GM23338 (cell line): ENCODE measurements around the gene ARAP1. TPM values are rescaled to one million over a fixed set of nuclear protein-coding genes. Genes with fewer than 3 reads are reported as not detected.
A peak's percentile ranks its signal among the peaks of the same experiment; 100 is the strongest.

Experiments used
- ATAC-seq: fragments of 200-7000 bp; cut with Tn5 transposase; 3 replicates; pipeline ENCODE4 v1.9.1; 2020
- DNase-seq: peaks from one replicate; pipeline ENCODE4 v3.0.0-alpha.2; 2015; ENCODE audit warnings: low spot score
- H2AFZ ChIP-seq: fragments of 200-600 bp; sonication (generic); 2 replicates; pipeline ENCODE4 v1.8.0; 2016; ENCODE audit warnings: antibody characterized with exemption, mild to moderate bottlenecking, moderate library complexity
- H3F3A ChIP-seq: fragments of 200-600 bp; sonication (generic); replicated peaks from 2 replicates; pipeline ENCODE4 v1.8.0; 2017; ENCODE audit warnings: antibody characterized with exemption, mixed run types, low read depth
- H3K27ac ChIP-seq: fragments of 200-600 bp; sonication (generic); 2 replicates; pipeline ENCODE4 v1.6.1; 2016; ENCODE audit warnings: low read depth
- H3K27me3 ChIP-seq: fragments of 200-600 bp; sonication (generic); 2 replicates; pipeline ENCODE4 v1.8.0; 2016; ENCODE audit warnings: mild to moderate bottlenecking, mixed run types, moderate library complexity; ENCODE audit not compliant: insufficient read depth
- H3K36me3 ChIP-seq: fragments of 200-600 bp; sonication (generic); 2 replicates; pipeline ENCODE4 v1.8.0; 2016; ENCODE audit warnings: mild to moderate bottlenecking; ENCODE audit not compliant: insufficient read depth
- H3K4me1 ChIP-seq: fragments of 200-600 bp; sonication (generic); 2 replicates; pipeline ENCODE4 v1.8.0; 2016; ENCODE audit warnings: mild to moderate bottlenecking, moderate library complexity; ENCODE audit not compliant: insufficient read depth
- H3K4me2 ChIP-seq: fragments of 200-600 bp; sonication (generic); 2 replicates; pipeline ENCODE4 v1.7.1; 2017; ENCODE audit warnings: mixed run types
- H3K4me3 ChIP-seq: fragments of 200-600 bp; sonication (generic); 2 replicates; pipeline ENCODE4 v1.6.1; 2016; ENCODE audit warnings: mixed run types
- H3K79me2 ChIP-seq: fragments of 200-600 bp; sonication (generic); replicated peaks from 2 replicates; pipeline ENCODE4 v1.8.0; 2017; ENCODE audit warnings: mild to moderate bottlenecking; ENCODE audit not compliant: insufficient read depth
- H3K9me2 ChIP-seq: fragments of 200-600 bp; sonication (generic); 2 replicates; pipeline ENCODE4 v1.8.0; 2017; ENCODE audit not compliant: insufficient read depth
- H4K20me1 ChIP-seq: fragments of 200-600 bp; sonication (generic); replicated peaks from 2 replicates; pipeline ENCODE4 v1.8.0; 2017; ENCODE audit warnings: mild to moderate bottlenecking; ENCODE audit not compliant: insufficient read depth
- H3K27ac Mint-ChIP-seq: 2 replicates; pipeline ENCODE4 v1.8.0; 2020; ENCODE audit warnings: inconsistent platforms, mild to moderate bottlenecking, moderate library complexity, mixed read lengths
- H3K27me3 Mint-ChIP-seq: 3 replicates; pipeline ENCODE4 v1.8.0; 2022; ENCODE audit warnings: low read depth, mild to moderate bottlenecking, moderate library complexity, mixed read lengths, inconsistent platforms; ENCODE audit not compliant: insufficient read depth, poor library complexity
- H3K36me3 Mint-ChIP-seq: 3 replicates; pipeline ENCODE4 v1.8.0; 2021; ENCODE audit warnings: low read depth, mild to moderate bottlenecking, inconsistent platforms, moderate library complexity, mixed read lengths
- H3K4me1 Mint-ChIP-seq: 3 replicates; pipeline ENCODE4 v1.8.0; 2020; ENCODE audit warnings: mild to moderate bottlenecking, inconsistent platforms, mixed read lengths
- H3K4me3 Mint-ChIP-seq: 3 replicates; pipeline ENCODE4 v1.8.0; 2021; ENCODE audit warnings: moderate library complexity, mild to moderate bottlenecking, inconsistent platforms, mixed read lengths
- H3K9me3 Mint-ChIP-seq: 3 replicates; pipeline ENCODE4 v1.8.0; 2020; ENCODE audit warnings: moderate library complexity, mild to moderate bottlenecking, inconsistent platforms, mixed read lengths
- CREB1 ChIP-seq: fragments of 250-450 bp; sonication (Bioruptor Pico); IDR thresholded peaks from 2 replicates; pipeline ENCODE4 v1.5.0; 2020; ENCODE audit warnings: low read depth, mild to moderate bottlenecking, moderate library complexity
- CTCF ChIP-seq, 2 experiments: fragments of 200-600 bp in 1 of 2; sonication (generic) in 1 of 2; conservative IDR thresholded peaks; 2 replicates each; pipeline versions ENCODE4 v1.5.1 to v1.6.1; 2016 to 2017; ENCODE audit warnings: antibody characterized with exemption in 2 of 2, low read depth in 2 of 2, mild to moderate bottlenecking in 2 of 2, moderate library complexity in 1 of 2
- ETS1 ChIP-seq: IDR thresholded peaks from 2 replicates; pipeline ENCODE4 v1.6.1; 2016; ENCODE audit warnings: antibody characterized with exemption
- EZH2 ChIP-seq: fragments of 200-600 bp; sonication (generic); IDR thresholded peaks from one replicate; pipeline ENCODE4 v1.8.0; 2017; ENCODE audit warnings: antibody characterized with exemption, mild to moderate bottlenecking, low read depth; ENCODE audit not compliant: unreplicated experiment
- EZH2phosphoT487 ChIP-seq: fragments of 200-600 bp; sonication (generic); IDR thresholded peaks from one replicate; pipeline ENCODE4 v1.8.1; 2018; ENCODE audit warnings: antibody characterized with exemption; ENCODE audit not compliant: unreplicated experiment
- JUNB ChIP-seq: IDR thresholded peaks from one replicate; pipeline ENCODE4 v1.6.1; 2016; ENCODE audit warnings: antibody characterized with exemption; ENCODE audit not compliant: unreplicated experiment
- ZNF114 ChIP-seq: fragments of 250-450 bp; sonication (Bioruptor Pico); IDR thresholded peaks from 2 replicates; pipeline ENCODE4 v1.5.0; 2020; ENCODE audit warnings: mild to moderate bottlenecking, moderate library complexity
- ZNF331 ChIP-seq: fragments of 250-450 bp; sonication (Bioruptor Pico); IDR thresholded peaks from 2 replicates; pipeline ENCODE4 v1.5.0; 2020; ENCODE audit warnings: low read depth, mild to moderate bottlenecking, moderate library complexity
- ZNF462 ChIP-seq: fragments of 250-450 bp; sonication (Bioruptor Pico); IDR thresholded peaks from 2 replicates; pipeline ENCODE4 v1.5.0; 2020; ENCODE audit warnings: mild to moderate bottlenecking, moderate library complexity
- polyA plus RNA-seq: library from polyadenylated mRNA; unstranded; fragments of >200 nt; fragmentation: Nextera tagmentation; extraction: Ambion mirVana; gene quantifications from 2 replicates; pipeline ENCODE4 v1.2.1, GENCODE V29; 2016
- total RNA-seq: library from RNA; depleted of rRNA; stranded (reverse); fragments of >200 nt; shearing (Covaris generic); gene quantifications from 2 replicates; pipeline ENCODE4 v1.2.3, GENCODE V29; 2014

Gene ARAP1
- total and polyA plus RNA-seq, 2 experiments from 2014 or later, result 24.5 to 116 TPM

GRCh38 chr11:72721276-72721675, 30.9 kb downstream of the ARAP1 start:
- Histone ChIP-seq H3K27me3 (no peaks in the 10 kb centered on the region), H3K27ac (no peak overlapping the region; the same call in 1 of the 2 replicates), H3K79me2 (peaks cover 53% of the 10 kb centered on the region), H3K4me3 (no peak overlapping the region), H3K9me2 (no peaks in the 10 kb centered on the region), H2AFZ (no peak overlapping the region), H3K4me2 (no peak overlapping the region), H4K20me1 (peaks cover 14% of the 10 kb centered on the region), H3F3A (no peaks in the 10 kb centered on the region), H3K36me3 (no peaks in the 10 kb centered on the region), H3K4me1 (no peaks in the 10 kb centered on the region; the same call in 1 of the 2 replicates)
- Mint-ChIP-seq H3K4me3 (no peak overlapping the region), H3K4me1 (peaks cover 22% of the 10 kb centered on the region), H3K36me3 (peaks cover 8% of the 10 kb centered on the region; the same call in 2 of the 3 replicates), H3K27me3 (peaks cover 9% of the 10 kb centered on the region), H3K9me3 (no peaks in the 10 kb centered on the region; the same call in 2 of the 3 replicates), H3K27ac (0 out of 2 replicates have a peak overlapping the region, but pooled peaks have one; percentile 82)
- ATAC-seq, result no peak
- no peak for DNase-seq
- no peak for TF ChIP-seq EZH2phosphoT487
- no peak for TF ChIP-seq ZNF114 (CRISPR knock-in tag)
- TF ChIP-seq EZH2, result no peak
- TF ChIP-seq CTCF (conservative IDR thresholded peaks at IDR 0.05; ENCODE audit: low read depth in 2 of 2), result no peak
- no peak for TF ChIP-seq CREB1 (CRISPR knock-in tag)
- no peak for TF ChIP-seq ZNF331 (CRISPR knock-in tag)
- no peak for TF ChIP-seq ETS1
- no peak for TF ChIP-seq JUNB

- Mint-ChIP-seq H3K9me3 (no peaks in the 10 kb centered on the region; the same call in 2 of the 3 replicates), H3K4me3 (no peak overlapping the region), H3K4me1 (peaks cover 22% of the 10 kb centered on the region), H3K27me3 (peaks cover 9% of the 10 kb centered on the region), H3K27ac (no peak overlapping the region; the same call in 1 of the 2 replicates), H3K36me3 (peaks cover 8% of the 10 kb centered on the region; the same call in 2 of the 3 replicates)
- Histone ChIP-seq H3K4me1 (no peaks in the 10 kb centered on the region; the same call in 1 of the 2 replicates), H3K27ac (no peak overlapping the region), H3K27me3 (no peaks in the 10 kb centered on the region), H3K79me2 (peaks cover 55% of the 10 kb centered on the region), H3K4me2 (no peak overlapping the region), H3K36me3 (no peaks in the 10 kb centered on the region), H2AFZ (no peak overlapping the region), H3F3A (no peaks in the 10 kb centered on the region), H3K9me2 (no peaks in the 10 kb centered on the region), H3K4me3 (no peak overlapping the region), H4K20me1 (peaks cover 18% of the 10 kb centered on the region)
- ATAC-seq, result no peak
- no peak for DNase-seq
- no peak for TF ChIP-seq ETS1
- no peak for TF ChIP-seq ZNF462
Observed at GRCh38 chr11:72720784-72721183, 31.4 kb downstream of the ARAP1 start.
